Body of pancreas (tissue), 4 donors: ENCODE measurements around the gene EIF4EBP3. TPM values are rescaled to one million over a fixed set of nuclear protein-coding genes. Genes with fewer than 3 reads are reported as not detected.

Experiments
- ATAC-seq: fragments of 150-250 bp; one replicate; pipeline ENCODE4 v1.9.1; 2016
- DNase-seq, 4 donors: peaks; one replicate each; pipeline ENCODE4 v3.0.0-alpha.2; 2019
- H3K27ac ChIP-seq, 4 donors: fragments of 200-600 bp; sonication (generic); 1 replicate in 3 of 4; 2 replicates in 1 of 4; pipeline versions ENCODE4 v1.5.1 to v1.6.1; 2016 to 2019; ENCODE audit warnings: mild to moderate bottlenecking in 1 of 4, mixed read lengths in 1 of 4, moderate library complexity in 1 of 4
- H3K27me3 ChIP-seq, 2 donors: fragments of 200-600 bp; sonication (generic); one replicate each; pipeline ENCODE4 v1.6.0; 2016; ENCODE audit warnings: mild to moderate bottlenecking in 1 of 2
- H3K36me3 ChIP-seq, 2 donors: fragments of 200-600 bp; sonication (generic); replicated peaks in 1 of 2; 2 replicates each; pipeline ENCODE4 v1.5.1; 2016; ENCODE audit warnings: low read depth in 2 of 2; ENCODE audit not compliant: insufficient read depth in 1 of 2
- H3K4me1 ChIP-seq: fragments of 200-600 bp; sonication (generic); one replicate; pipeline ENCODE4 v1.6.0; 2016
- H3K4me3 ChIP-seq, 2 donors: fragments of 200-600 bp; sonication (generic); 1 replicate in 1 of 2; 2 replicates in 1 of 2; pipeline ENCODE4 v1.5.1; 2016 to 2019
- H3K9me3 ChIP-seq, 3 donors: fragments of 200-600 bp; sonication (generic); 1 replicate in 2 of 3; 2 replicates in 1 of 3; pipeline ENCODE4 v1.5.1; 2016
- CTCF ChIP-seq, 7 experiments: fragments of 450-650 bp in 4 of 7; fragments of 200-600 bp in 3 of 7; sonication (generic) in 3 of 7; IDR thresholded peaks; one replicate each; pipeline ENCODE4 v1.5.1; 2016 to 2019; ENCODE audit warnings: antibody characterized with exemption in 7 of 7
- POLR2A ChIP-seq, 3 donors: fragments of 450-650 bp; IDR thresholded peaks; one replicate each; pipeline ENCODE4 v1.6.1; 2016; ENCODE audit warnings: antibody characterized with exemption in 3 of 3, mild to moderate bottlenecking in 2 of 3
- WGBS, 2 donors: methylation state at CpG; one replicate each; pipeline ENCODE4 v1.1.5; 2017; 5-methylcytosine and 5-hydroxymethylcytosine counted together
- intact Hi-C: fragments of 100-400 bp; cut with DNase I; formaldehyde crosslinking; loops from one replicate; pipeline ENCODE4 v1.15.1; 2023
- total RNA-seq, 2 donors: library from RNA; depleted of rRNA; stranded (reverse); fragments of >200 nt; gene quantifications; one replicate each; pipeline ENCODE4 v1.1.0, GENCODE V29; 2016

EIF4EBP3 gene
- total RNA-seq, 2 donors from 2014 or later, result 7.3 TPM; not detected in 1

GRCh38 chr5:140557965-140558364 is 10.5 kb downstream of the EIF4EBP3 start:
- intact Hi-C loops, result no loop called here
- Histone ChIP-seq H3K9me3 (no peaks in the 10 kb centered on the region), H3K36me3 (no peaks in the 10 kb centered on the region), H3K4me3 (no peak overlapping the region), H3K27me3 (no peaks in the 10 kb centered on the region), H3K27ac (peak overlapping the region; percentile 60 to 87 (median 75)), H3K4me1 (peaks cover 37% of the 10 kb centered on the region)
- no peak for DNase-seq
- TF ChIP-seq CTCF (IDR thresholded peaks at IDR 0.05) (no peak), POLR2A (IDR thresholded peaks at IDR 0.05) (no peak)
- ATAC-seq, result no peak
- WGBS, 2 donors, result 80 to 84% methylated on average over 3 of the region's 3 CpGs

DNA sequence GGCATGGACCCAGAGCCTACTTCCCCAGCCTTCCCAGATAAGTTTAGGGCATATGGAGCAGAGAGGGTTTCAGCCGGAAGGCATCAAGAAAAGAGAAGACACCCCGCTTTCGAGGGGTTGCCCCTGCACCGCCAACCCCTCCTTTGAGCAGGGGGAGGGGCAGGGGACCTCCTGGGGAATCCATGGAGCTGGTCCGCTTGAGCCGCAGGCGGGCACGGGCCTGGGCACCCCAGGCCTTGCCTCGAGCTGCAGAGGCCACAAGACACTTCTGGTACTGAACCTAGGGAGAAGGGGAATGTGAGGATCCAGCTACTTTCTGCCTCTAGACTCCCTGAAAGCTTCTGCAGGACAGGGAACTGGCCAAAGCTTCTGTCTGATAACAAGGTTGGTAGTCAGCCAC is 11.1 kb downstream of the EIF4EBP3 start:
- TF ChIP-seq POLR2A (IDR thresholded peaks at IDR 0.05) (no peak), CTCF (IDR thresholded peaks at IDR 0.05) (no peak)
- DNase-seq (no peak), ATAC-seq (no peak)
- WGBS, 2 donors, result 91 to 94% methylated on average over 9 of the region's 9 CpGs
- Histone ChIP-seq H3K4me1 (peaks cover 42% of the 10 kb centered on the region), H3K4me3 (no peak overlapping the region), H3K36me3 (no peaks in the 10 kb centered on the region), H3K9me3 (no peaks in the 10 kb centered on the region), H3K27me3 (no peaks in the 10 kb centered on the region), H3K27ac (no peak overlapping the region)
- intact Hi-C loops, result no loop called here

- no peaks in the 10 kb centered on the region for H3K27me3 ChIP-seq
- intact Hi-C loops, result loop anchor here (10.0 kb wide), 1 partner anchor 85 kb away; the partner anchor contains the start of genes IK and NDUFA2
- ATAC-seq (no peak), DNase-seq (peak in 1 of 4 donors; percentile 4)
- 89 to 93% methylated on average over 2 to 9 of the region's 10 CpGs for WGBS, 2 donors
- H3K9me3 ChIP-seq, result no peaks in the 10 kb centered on the region
- H3K4me1 ChIP-seq, result peaks cover 42% of the 10 kb centered on the region
- H3K27ac ChIP-seq, result no peak overlapping the region
- no peaks in the 10 kb centered on the region for H3K36me3 ChIP-seq
- TF ChIP-seq POLR2A (IDR thresholded peaks at IDR 0.05) (no peak), CTCF (IDR thresholded peaks at IDR 0.05) (no peak)
- H3K4me3 ChIP-seq, result no peak overlapping the region
Observed at GRCh38 chr5:140560227-140560626, 12.8 kb downstream of the EIF4EBP3 start.

- H3K27me3 ChIP-seq, result no peaks in the 10 kb centered on the region
- peaks cover 41% of the 10 kb centered on the region for H3K4me1 ChIP-seq
- no peak for ATAC-seq
- no peaks in the 10 kb centered on the region for H3K36me3 ChIP-seq
- H3K9me3 ChIP-seq, result no peaks in the 10 kb centered on the region
- no peak overlapping the region for H3K27ac ChIP-seq
- intact Hi-C loops, result loop anchor here (10.0 kb wide), 1 partner anchor 83 kb away; the partner anchor contains the start of genes IK and NDUFA2
- no peak overlapping the region for H3K4me3 ChIP-seq
- 83 to 95% methylated on average over 4 to 10 of the region's 10 CpGs for WGBS, 2 donors
- no peak for TF ChIP-seq CTCF (IDR thresholded peaks at IDR 0.05)
- no peak for TF ChIP-seq POLR2A (IDR thresholded peaks at IDR 0.05)
- DNase-seq, result no peak
Observed at GRCh38 chr5:140561753-140562523, 14.5 kb downstream of the EIF4EBP3 start.
